Epidermal melanocyte (primary cell): ENCODE results near the gene TCF12.
"Not testable (repeated sequence)": the region's sequence is repeated elsewhere in the genome, so short reads cannot be mapped to it uniquely, and the experiment has no call there.

Source experiments
- DNase-seq: peaks from one replicate; pipeline ENCODE4 v3.0.0; 2011; ENCODE audit warnings: low spot score; ENCODE audit not compliant: insufficient read length

The TCF12 gene

DNA sequence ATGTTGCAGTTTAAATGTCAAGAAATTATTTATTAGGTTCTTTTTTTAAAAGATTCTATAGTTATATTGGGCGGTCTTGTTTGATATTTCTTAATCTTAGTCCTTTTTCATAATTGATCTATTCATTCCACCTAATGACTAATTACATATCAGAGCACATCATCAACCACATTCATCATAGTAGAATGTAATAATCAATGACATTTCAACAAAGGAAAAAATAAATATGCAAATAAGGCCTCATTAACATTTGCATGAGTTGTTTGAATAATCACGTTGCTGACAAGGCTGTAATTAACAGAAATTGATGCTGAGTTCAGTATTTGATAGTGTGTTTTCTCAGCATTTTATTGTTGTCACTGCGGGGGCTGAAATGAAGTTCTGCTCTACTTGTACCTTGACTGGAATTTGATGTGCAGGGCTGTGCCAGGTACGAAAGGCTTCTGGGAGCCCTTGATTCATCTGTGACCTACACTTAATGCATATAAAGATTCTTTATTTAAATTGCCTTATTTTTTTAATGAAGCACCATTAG is 215.7 kb downstream of the TCF12 start:
- DNase-seq = no peak

DNA sequence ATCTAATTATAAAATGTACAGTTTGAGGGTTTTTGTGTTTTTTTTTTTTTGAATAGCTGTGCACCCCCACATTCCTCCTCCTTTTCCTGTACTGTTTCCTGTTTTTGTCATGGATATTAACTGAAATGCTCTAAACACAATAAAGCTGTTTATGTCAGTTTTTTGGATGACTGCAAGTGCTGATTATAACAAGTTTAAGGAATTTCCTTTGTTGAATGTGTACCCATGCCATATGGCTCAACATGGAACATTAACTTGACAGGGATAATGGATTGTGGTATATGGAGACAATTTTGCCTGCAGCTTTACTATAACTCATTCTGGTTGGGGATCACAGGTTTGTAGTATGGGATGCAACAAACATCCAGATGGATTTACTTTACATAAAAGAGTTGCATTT is 216.4 kb downstream of the TCF12 start:
- no peak for DNase-seq

DNA sequence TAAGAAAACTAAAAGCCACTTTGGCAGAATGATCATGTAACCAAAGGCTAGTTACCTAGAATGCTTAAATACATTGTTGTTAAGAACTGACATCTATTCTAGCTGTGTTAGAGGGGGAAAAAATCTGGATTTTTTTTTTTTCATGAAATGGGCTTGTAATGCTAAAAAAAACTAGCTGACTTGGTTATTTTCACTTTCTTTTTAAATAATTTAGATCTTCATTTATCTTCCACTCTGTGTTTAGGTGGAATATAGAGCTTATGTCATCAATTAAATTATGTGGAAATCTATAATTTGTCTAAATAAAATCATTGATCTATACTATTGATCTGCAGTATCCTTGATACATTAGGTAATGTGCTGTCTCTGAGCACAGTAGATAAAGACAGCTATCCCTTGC is 217.4 kb downstream of the TCF12 start:
- DNase-seq = no peak

GRCh38 chr15:57138349-57138788 is 219.9 kb downstream of the TCF12 start:
- DNase-seq = no peak

DNA sequence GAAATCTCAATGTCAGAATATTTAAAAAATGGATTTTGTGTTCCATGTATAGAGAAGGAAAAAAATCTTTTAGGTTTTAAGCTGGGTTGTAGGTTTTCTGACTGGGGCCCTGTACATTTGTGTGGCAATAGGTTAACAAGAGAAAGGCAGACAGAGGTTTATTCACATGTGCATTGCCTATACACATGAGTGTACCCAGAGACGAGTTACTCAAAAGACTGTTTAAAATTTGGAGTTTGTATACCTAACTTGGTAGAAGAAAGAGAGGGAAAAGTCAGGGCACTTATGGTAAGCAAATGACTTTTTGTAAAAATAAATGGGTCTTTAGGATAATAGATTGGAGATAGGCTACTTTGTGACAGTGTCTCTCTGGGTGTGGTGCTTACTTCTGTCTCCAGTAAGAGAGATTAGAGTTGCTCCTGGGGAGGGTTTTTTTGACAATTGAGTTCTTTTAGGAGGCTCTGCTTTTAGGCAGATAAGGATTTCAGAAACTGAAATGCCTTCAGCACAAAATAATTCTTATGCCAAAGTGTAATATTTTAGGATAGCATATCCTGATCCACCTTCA is 225.2 kb downstream of the TCF12 start:
- no peak for DNase-seq

DNA sequence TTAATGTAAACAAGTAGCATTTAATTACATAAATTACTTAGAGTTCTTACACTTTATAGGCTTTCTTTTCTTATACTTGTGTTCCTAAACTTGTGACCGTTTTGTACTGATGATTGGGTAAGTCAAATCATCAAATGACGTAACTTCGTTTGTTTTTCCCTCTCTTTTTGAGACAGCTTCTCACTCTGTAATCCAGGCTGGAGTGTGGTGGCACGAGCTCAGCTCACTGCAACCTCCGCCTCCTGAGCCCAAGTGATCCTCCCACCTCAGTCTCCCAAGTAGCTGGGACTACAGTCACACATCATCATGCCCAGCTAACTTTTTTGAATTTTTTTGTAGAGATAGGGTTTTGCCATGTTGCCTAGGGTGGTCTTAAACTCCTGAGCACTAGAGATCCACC is 226.0 kb downstream of the TCF12 start:
- DNase-seq = no peak

GRCh38 chr15:57146506-57147201 is 228.2 kb downstream of the TCF12 start:
- no peak for DNase-seq

DNA sequence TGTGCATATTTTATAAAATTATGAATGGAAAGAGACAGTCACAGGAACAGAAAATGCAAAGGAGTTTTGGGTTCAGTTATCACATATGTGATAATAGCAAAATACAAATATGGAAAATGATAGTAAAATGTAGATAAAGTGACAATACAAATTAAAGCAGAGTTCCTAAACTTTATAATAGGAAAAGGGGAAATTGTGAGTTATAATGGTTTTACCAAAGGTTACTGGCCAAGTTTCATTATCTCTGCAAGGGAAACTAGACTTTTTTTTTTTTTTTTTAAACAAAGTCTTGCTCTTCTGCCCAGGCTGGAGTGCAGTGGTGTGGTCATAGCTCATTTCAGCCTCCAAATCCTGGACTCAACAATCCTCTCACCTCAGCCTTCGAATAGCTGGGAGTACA is 229.2 kb downstream of the TCF12 start:
- no peak for DNase-seq

DNA sequence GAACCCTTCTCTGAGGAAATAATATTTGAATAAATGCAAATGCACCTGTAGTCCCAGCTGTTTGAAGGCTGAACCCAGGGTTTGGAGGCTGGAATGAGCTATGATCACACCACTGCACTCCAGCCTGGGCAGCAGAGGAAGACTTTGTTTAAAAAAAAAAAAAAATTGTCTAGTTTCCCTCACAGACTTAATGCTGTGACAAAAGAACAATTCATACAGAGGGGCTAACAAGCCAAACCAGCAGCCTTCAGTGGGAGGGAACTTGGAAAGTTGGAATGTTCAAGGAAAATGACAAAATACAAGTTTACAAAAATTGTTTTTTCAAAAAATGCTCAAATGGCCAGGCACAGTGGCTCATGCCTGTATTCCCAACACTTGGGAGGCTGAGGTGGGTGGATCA is 229.8 kb downstream of the TCF12 start:
- no peak for DNase-seq

DNA sequence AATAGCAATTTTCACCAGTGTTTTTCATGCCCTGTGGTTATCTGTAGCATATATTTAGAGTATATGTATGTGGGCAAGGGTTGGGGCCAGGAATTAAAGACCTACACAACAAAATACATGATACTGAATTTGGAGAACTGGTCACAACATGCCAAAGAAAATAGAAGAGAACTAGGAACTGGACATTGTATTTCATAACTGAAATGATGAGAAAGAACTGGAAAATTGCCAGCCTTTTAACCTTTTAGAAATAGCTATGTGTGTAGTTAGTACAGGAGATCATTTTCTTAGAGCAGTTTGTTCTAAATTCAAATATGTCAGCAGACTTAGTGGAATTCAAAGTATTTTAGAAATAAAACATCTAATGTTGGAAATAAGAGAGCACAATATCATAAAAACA is 230.8 kb downstream of the TCF12 start:
- DNase-seq = no peak

- no peak for DNase-seq
Measured at GRCh38 chr15:57150066-57150865, 231.8 kb downstream of the TCF12 start.

DNA sequence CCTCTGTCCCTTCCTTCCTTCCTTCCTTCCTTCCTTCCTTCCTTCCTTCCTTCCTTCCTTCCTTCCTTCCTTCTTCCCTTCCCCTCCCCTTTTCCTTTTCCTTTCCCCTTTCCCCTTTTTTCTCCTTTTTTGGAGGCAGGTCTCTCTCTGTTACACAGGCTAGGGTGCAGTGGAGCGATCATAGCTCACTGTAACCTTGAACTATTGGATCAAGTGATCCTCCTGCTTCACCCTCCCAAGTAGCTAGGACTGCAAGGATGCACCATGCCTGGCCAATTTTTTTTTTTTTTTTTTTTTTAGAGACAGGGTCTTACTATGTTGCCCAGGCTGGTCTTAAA is 232.4 kb downstream of the TCF12 start:
- not testable (repeated sequence) for DNase-seq

GRCh38 chr15:57152133-57152532 is 233.7 kb downstream of the TCF12 start:
- DNase-seq = no peak

DNA sequence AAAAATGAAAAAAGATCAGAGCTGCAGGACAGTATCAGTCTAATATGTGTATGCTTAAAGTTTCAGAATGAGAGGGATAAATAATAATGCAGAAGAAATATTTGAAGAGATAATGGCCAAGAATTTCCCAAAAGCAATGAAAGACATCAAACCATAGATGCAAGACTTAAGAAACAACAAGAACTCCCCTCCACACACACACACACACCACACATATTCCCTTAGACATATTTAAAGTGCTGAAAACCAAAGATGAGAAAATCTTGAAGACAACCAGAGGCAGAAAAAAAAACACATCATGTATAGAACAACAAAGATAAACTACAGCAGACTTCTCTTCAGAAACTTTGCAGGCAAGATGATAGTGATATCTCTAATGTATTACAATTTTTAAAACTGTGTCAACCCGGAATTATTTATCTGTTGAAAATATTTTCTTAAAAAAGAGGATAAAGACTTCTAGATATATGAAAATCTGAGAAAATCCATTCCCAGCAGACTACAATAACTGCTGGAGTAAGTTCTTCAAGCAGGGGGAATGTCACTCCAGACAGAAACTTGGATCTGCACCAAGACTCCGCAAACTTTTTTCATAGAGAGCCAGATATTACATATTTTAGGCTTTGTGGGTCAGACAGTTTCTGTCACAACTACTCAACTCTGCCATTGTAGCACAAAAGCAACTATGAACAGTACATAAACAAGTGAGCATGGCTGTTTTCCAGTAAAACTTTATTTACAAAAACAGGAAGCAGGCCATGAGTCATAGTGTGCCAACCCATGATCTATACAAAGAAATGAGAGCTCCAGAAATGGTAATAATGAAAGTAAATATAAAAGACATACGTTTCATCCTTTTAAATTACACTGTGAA is 234.5 kb downstream of the TCF12 start:
- no peak for DNase-seq

DNA sequence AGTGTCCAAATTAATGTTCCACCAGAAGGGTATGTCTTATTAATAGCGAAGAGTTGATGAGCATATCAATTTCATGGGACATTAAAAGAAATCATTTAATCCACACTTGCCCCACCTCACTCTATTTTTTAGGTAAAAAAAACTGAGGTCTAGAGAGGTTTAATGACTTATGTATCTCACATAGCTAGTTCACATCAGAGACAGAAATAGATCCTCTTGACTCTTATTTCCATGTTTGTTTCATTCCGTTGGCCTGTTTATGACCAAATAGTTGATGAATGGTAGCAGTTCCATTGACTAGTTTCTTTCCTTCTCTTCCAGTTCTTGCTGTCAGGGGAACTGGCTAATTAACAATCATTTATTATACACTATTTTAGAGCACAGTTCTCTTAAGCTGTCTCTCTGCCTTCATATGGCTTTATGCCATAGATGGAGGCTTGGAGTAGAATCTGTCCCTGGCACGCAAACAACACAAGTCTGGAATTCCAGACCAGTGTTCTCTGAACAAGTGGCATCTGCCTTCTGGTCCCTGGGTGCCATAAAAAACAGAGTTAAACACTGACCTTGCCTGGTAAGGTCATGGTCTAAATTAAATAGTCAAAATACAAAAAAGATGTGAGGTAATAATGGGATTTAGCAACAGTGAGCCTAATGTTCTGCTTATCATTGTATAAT is 237.9 kb downstream of the TCF12 start:
- DNase-seq = no peak

- DNase-seq = no peak
Measured at GRCh38 chr15:57158589-57158988, 240.1 kb downstream of the TCF12 start.

DNA sequence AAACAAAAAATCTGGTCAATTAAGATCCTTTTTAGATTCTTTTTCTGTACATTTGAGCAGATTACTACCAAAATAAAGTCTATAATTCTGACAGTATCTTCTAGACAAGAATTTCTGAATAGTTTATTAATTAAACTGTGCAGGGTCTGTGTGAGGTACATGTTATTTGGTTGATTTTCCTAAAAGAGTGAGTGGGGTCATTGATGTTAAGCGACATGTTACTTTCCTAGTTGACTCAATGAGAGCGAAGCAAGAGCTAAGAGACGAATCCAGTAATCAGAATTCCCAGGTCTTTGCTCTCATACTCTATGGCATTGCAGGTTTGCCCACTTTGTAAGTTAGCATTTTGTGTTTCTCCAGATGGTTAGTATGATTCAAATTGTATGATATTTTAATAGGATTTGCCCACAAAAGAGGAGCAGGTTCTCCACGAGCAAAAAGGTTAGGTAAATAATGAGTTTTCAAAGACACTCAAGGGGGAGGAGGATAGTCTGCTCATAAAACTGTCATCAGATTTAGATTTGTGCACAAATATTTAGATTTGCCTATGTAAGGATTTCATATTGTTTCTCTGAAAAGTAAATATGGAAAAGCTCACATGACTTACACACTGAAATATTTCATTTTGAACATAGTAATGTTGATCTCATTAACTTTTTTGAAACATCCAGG is 240.7 kb downstream of the TCF12 start:
- no peak for DNase-seq

GRCh38 chr15:57159767-57160166 is 241.3 kb downstream of the TCF12 start:
- no peak for DNase-seq

DNA sequence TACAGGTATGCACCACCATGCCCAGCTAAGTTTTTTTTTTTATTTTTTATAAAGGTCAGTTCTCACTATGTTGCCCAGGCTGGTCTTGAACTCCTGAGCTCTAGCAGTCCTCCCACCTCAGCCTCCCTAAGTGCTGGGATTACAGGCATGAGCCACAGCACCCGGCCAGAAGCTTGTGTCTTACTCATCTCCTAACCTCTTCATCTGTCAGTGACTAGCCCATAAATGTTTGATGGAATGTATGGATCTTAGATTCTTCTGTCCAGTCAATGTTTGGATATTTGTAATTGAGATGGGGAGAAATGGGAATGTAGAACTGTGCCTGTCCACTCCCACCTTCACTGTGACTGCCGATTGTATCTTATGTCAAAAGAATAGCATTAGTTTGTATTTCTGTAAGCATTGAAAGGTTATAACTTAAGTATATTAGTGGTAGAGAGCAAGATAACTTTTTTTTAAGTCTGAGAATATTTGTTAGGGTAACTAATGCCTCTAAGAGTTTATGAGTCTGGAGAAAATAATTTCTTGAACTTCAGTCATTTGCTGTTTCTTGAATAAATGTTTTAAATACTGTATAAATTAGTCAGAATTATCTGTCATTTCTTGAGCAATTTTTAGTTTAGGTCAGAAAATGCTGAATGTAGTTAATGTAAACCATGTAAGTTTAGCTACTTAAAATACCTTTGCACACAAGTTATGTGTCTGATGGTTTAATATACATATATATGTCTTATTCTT is 242.5 kb downstream of the TCF12 start:
- no peak for DNase-seq

- not testable (repeated sequence) for DNase-seq
Measured at GRCh38 chr15:57164251-57164650, 245.8 kb downstream of the TCF12 start.
